GM21528 (cell line): ENCODE data around the gene FGF3.

Experiments
- ATAC-seq: cut with Tn5 transposase; IDR thresholded peaks from one replicate; pipeline ENCODE4 v1.9.1; 2021; ENCODE audit warnings: mild to moderate bottlenecking, moderate library complexity; ENCODE audit not compliant: unreplicated experiment, low FRiP score

Gene FGF3

GRCh38 chr11:69848201-69848600, 29.0 kb upstream of the FGF3 start:
- no peak for ATAC-seq

DNA sequence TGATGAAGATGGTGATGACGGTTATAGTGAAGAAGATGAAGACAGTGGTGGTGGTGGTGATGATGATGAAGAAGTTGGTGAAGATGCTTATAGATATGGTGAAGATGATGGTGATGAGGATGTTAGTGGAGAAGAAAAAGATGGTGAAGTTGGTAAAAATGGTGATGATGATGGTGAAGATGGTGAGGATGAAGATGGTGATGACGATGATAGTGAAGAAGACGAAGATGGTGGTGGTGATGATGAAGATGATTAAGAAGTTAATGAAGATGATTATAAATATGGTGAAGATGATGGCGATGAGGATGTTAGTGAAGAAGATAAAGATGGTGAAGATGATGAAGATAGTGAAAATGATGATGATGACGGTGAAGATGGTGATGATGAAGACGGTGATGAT, 25.2 kb upstream of the FGF3 start:
- ATAC-seq, result no peak

DNA sequence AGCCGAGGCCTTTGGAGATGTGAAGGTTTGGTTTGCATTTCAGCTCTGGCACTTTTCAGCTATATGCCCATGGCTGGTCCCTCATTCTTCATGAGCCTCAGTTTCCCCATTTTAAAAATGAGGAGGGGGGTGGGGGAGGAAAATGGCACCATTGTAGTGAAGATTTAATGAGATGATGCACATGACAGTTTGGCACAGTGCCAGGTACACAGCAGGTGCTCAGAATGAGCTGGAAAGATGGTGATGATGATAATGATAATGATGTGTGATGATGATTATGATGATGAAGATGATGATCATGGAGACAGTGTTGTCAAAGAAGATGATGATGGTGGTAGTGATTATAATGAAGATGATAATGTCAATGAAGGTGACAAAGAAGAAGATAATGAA, 24.3 kb upstream of the FGF3 start:
- ATAC-seq, result no peak

- ATAC-seq, result no peak
Measured at GRCh38 chr11:69842746-69843528, 23.7 kb upstream of the FGF3 start.

GRCh38 chr11:69841859-69842698, 22.9 kb upstream of the FGF3 start:
- ATAC-seq, result no peak

DNA sequence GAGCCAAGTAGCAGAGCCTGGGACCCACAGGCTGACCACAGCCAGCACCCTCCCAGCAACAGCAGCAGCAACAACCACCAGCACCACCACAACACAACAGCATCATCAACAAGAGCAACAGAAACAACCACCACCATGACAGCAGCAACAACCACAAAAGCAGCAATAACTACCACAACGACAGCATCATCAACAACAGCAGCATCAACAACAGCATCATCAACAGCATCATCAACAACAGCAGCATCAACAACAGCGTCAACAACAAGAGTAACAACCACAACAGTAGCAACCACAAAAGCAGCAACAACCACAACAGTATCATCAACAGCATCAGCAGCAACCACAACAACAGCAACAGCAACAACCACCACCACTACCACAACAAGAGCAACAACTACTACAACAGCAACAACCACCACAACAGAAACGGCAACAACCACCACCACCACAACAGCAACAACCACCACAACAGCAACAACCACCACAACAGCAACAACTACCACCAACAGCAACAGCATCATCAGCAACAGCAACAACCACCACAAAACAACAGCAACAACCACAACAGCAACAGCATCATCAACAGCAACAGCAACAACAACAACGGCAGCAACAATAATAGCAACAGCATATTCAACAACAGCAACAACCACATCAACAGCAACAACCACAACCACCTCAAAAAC, 22.1 kb upstream of the FGF3 start:
- no peak for ATAC-seq

GRCh38 chr11:69840371-69841169, 21.4 kb upstream of the FGF3 start:
- ATAC-seq, result no peak

DNA sequence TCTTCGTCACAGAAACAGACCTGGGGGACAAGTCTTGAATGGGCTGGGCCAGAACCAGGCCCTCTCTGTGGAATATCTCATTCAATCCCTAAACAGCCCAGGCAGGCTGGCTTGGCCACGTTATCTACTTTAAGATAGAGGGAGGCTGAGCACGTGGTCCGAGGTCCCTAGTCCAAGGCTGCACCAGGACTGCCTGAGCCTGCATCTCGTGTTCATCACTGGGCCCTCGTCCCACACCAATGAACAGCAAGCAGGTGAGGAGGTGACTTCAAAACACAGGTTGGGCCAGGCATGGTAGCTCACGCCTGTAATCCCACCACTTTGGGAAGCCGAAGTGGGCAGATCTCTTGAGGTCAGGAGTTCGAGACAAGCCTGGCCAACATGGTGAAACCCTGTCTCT, 20.3 kb upstream of the FGF3 start:
- no peak for ATAC-seq

- no peak for ATAC-seq
Measured at GRCh38 chr11:69837791-69838190, 18.6 kb upstream of the FGF3 start.

GRCh38 chr11:69836401-69836800, 17.2 kb upstream of the FGF3 start:
- no peak for ATAC-seq

- ATAC-seq, result no peak
Measured at GRCh38 chr11:69834811-69835800, 15.9 kb upstream of the FGF3 start.

GRCh38 chr11:69834251-69834650, 15.0 kb upstream of the FGF3 start:
- no peak for ATAC-seq

- no peak for ATAC-seq
Measured at GRCh38 chr11:69832561-69833413, 13.6 kb upstream of the FGF3 start.

GRCh38 chr11:69831985-69832384, 12.8 kb upstream of the FGF3 start:
- no peak for ATAC-seq

GRCh38 chr11:69830086-69830485, 10.9 kb upstream of the FGF3 start:
- no peak for ATAC-seq

DNA sequence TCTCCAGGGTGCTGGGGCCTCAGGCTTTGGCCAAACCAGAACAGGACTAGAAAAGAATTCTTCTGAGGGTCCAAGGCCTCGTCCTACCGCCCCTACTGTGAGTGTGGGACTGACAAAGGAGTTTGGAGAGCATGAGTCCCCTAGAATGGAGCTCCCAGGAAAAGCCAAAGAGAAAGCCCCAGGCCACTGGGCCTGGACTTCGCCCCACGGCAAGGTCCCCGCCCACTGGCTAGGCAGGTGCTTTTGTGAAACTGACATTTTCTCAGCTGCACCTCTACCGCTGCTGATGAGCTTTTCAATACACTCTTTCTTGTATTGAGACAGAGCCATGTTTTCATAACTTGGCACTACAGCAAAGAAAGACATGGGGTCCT, 9.7 kb upstream of the FGF3 start:
- ATAC-seq, result no peak

DNA sequence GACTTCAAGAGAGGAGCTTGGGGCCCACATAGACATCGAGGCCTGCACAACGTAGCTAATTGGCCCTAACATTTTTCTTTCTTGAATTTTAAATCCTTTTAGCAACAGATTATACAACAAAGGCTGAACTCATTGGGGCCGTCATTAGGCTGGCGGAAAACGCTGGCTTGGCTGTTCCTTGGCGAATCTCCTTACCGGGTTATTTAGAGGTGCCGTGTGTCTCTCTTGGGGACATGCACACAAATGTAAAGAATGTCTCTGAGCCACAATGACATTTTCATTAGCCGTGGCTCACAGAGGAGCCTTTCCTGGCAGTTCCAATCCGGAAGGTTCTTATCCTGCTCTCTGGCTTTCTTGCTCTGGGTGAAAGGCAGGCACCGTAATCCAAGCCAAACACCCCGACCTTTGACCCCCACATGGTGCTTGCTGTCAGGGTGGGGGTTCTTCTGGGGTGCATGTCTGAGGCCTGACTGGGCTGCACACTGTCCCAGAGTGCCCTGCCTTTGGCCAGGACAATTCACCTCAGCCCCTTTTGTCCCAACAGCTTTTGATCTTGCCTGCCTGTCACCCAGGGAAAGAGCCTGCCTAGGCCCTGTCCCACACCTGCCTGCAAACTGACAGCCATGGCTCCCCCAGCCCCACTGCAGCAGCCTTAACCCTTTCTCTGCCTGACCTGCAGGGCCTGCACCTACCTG, 9.2 kb upstream of the FGF3 start:
- no peak for ATAC-seq

DNA sequence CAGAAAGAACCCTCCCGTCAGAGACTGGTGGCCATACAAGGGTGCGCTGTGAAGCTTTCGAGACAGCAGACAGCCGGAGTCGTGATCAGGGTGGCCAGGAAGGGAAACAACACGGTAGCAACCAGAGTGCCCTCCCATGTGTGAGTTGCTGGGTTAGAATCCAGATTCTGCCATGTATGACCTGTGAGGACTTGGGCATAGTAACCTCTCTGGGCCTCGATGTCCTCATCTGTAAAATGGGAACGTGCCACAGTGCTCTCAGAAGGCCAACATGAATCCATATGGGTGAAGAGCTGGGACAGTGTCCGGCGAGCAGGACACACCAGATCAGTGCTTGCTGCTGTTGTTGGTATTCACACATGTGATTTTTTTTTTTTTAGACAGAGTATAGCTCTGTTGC, 7.6 kb upstream of the FGF3 start:
- no peak for ATAC-seq
